H1 (cell line): Measurements from ENCODE around the gene FAM216A. TPM values are rescaled to one million over a fixed set of nuclear protein-coding genes. Genes with fewer than 3 reads are reported as not detected.

Experiments used
- CTCF ChIA-PET: fragments of 300-600 bp; sonication (Branson Sonifier 250); formaldehyde crosslinking; loops from one replicate; lab custom pipeline; 2021; ENCODE audit not compliant: partially characterized antibody; lab: Charles Lee
- POLR2A ChIA-PET: fragments of 300-600 bp; sonication (Branson Sonifier 250); formaldehyde crosslinking; loops from one replicate; lab custom pipeline; 2021; ENCODE audit warnings: inconsistent platforms; ENCODE audit not compliant: partially characterized antibody; lab: Charles Lee
- DNase-seq, 2 experiments: peaks; one replicate each; pipeline versions ENCODE4 v3.0.0 to v3.0.0-alpha.2; 2010 to 2022; ENCODE audit warnings: low spot score in 2 of 2, low read depth in 1 of 2, mixed read lengths in 1 of 2
- FAIRE-seq: peaks from 2 replicates; lab custom pipeline; 2011; peaks lifted over from hg19 to GRCh38; lab: Jason Lieb, UNC
- H2AFZ ChIP-seq: 2 replicates; pipeline ENCODE4 v1.8.1; 2012; ENCODE audit warnings: low read length, inconsistent platforms
- H2AK5ac ChIP-seq: 2 replicates; pipeline ENCODE4 v1.6.1; 2013; ENCODE audit warnings: low read depth, low read length
- H2BK120ac ChIP-seq: replicated peaks from 2 replicates; pipeline ENCODE3; 2013; ENCODE audit warnings: low read depth, low read length, inconsistent platforms
- H2BK12ac ChIP-seq: 2 replicates; pipeline ENCODE4 v1.6.1; 2013; ENCODE audit warnings: low read depth, low read length
- H2BK15ac ChIP-seq: 2 replicates; pipeline ENCODE4 v1.6.1; 2013; ENCODE audit warnings: low read length
- H2BK20ac ChIP-seq: 2 replicates; pipeline ENCODE4 v1.6.1; 2013; ENCODE audit warnings: low read length
- H2BK5ac ChIP-seq: 2 replicates; pipeline ENCODE4 v1.6.1; 2013; ENCODE audit warnings: low read depth, low read length
- H3K14ac ChIP-seq: 2 replicates; pipeline ENCODE4 v1.6.1; 2013; ENCODE audit warnings: inconsistent platforms; ENCODE audit not compliant: insufficient read length
- H3K18ac ChIP-seq: 2 replicates; pipeline ENCODE4 v1.6.1; 2013; ENCODE audit warnings: low read length; ENCODE audit errors: extremely low read depth
- H3K23ac ChIP-seq: 2 replicates; pipeline ENCODE4 v1.6.1; 2013; ENCODE audit warnings: inconsistent platforms; ENCODE audit not compliant: insufficient read length
- H3K23me2 ChIP-seq: 2 replicates; pipeline ENCODE4 v1.6.1; 2013; ENCODE audit warnings: low read depth, low read length
- H3K27ac ChIP-seq: 2 replicates; pipeline ENCODE4 v1.6.1; 2011; ENCODE audit warnings: low read depth, low read length, inconsistent platforms
- H3K27me3 ChIP-seq, 4 experiments: replicated peaks in 1 of 4; 1 replicate in 1 of 4; 2 replicates in 3 of 4; pipeline versions ENCODE4 v1.6.1 to v1.8.1; 2011 to 2013; ENCODE audit warnings: low read length in 3 of 4, mild to moderate bottlenecking in 3 of 4, inconsistent platforms in 2 of 4, mixed read lengths in 2 of 4, moderate library complexity in 1 of 4; ENCODE audit not compliant: control insufficient read depth in 3 of 4, insufficient read depth in 3 of 4; ENCODE audit errors: extremely low read depth in 1 of 4
- H3K36me3 ChIP-seq, 4 experiments: 2 replicates each; pipeline versions ENCODE4 v1.6.1 to v1.8.1; 2011 to 2013; ENCODE audit warnings: mild to moderate bottlenecking in 4 of 4, low read length in 3 of 4, moderate library complexity in 2 of 4, control low read depth in 1 of 4, inconsistent platforms in 1 of 4; ENCODE audit not compliant: insufficient read depth in 4 of 4, control insufficient read depth in 2 of 4
- H3K4ac ChIP-seq: replicated peaks from 2 replicates; pipeline ENCODE3; 2013; ENCODE audit warnings: low read length, low read depth, mixed read lengths, inconsistent platforms; ENCODE audit not compliant: insufficient read length
- H3K4me1 ChIP-seq, 4 experiments: replicated peaks in 1 of 4; 1 replicate in 1 of 4; 2 replicates in 3 of 4; pipeline versions ENCODE4 v1.6.1 to v1.8.1; 2011 to 2013; ENCODE audit warnings: low read length in 3 of 4, inconsistent platforms in 2 of 4, mixed read lengths in 1 of 4; ENCODE audit not compliant: insufficient read depth in 4 of 4, control insufficient read depth in 3 of 4
- H3K4me2 ChIP-seq, 2 experiments: 2 replicates each; pipeline versions ENCODE4 v1.6.1 to v1.8.1; 2011 to 2013; ENCODE audit warnings: low read depth in 2 of 2, low read length in 2 of 2, control low read depth in 1 of 2, inconsistent platforms in 1 of 2, mild to moderate bottlenecking in 1 of 2; ENCODE audit not compliant: insufficient read depth in 1 of 2
- H3K4me3 ChIP-seq, 4 experiments: fragments of 200-600, 300-600 bp in 1 of 4; sonication (generic), shearing (Covaris generic), sonication (Bioruptor Twin) in 1 of 4; 2 replicates each; pipeline versions ENCODE4 v1.5.1 to v1.8.1; 2011 to 2016; ENCODE audit warnings: low read length in 4 of 4, low read depth in 3 of 4, control low read depth in 2 of 4, inconsistent platforms in 2 of 4, mild to moderate bottlenecking in 2 of 4, mixed read lengths in 1 of 4, moderate library complexity in 1 of 4; ENCODE audit not compliant: insufficient read depth in 2 of 4; ENCODE audit errors: extremely low read depth in 1 of 4
- H3K56ac ChIP-seq: replicated peaks from 2 replicates; pipeline ENCODE3; 2013; ENCODE audit warnings: low read depth, mild to moderate bottlenecking, mixed read lengths, low read length, inconsistent platforms; ENCODE audit not compliant: insufficient read length
- H3K79me1 ChIP-seq: 2 replicates; pipeline ENCODE4 v1.6.1; 2013; ENCODE audit warnings: low read depth, low read length, control low read depth
- H3K79me2 ChIP-seq, 2 experiments: 2 replicates each; pipeline versions ENCODE4 v1.6.1 to v1.8.1; 2012 to 2013; ENCODE audit warnings: low read length in 2 of 2, mild to moderate bottlenecking in 2 of 2, inconsistent platforms in 1 of 2; ENCODE audit not compliant: insufficient read depth in 2 of 2, control insufficient read depth in 1 of 2
- H3K9ac ChIP-seq, 4 experiments: replicated peaks in 1 of 4; 1 replicate in 1 of 4; 2 replicates in 3 of 4; pipeline versions ENCODE4 v1.6.1 to v1.8.1; 2011 to 2013; ENCODE audit warnings: low read depth in 3 of 4, low read length in 3 of 4, control low read depth in 2 of 4, mild to moderate bottlenecking in 2 of 4, moderate library complexity in 2 of 4, inconsistent platforms in 1 of 4; ENCODE audit errors: extremely low read depth in 1 of 4
- H3K9me3 ChIP-seq, 2 experiments: 2 replicates each; pipeline versions ENCODE4 v1.6.1 to v1.8.1; 2012 to 2013; ENCODE audit warnings: mild to moderate bottlenecking in 2 of 2, moderate library complexity in 2 of 2, control low read depth in 1 of 2, inconsistent platforms in 1 of 2, low read depth in 1 of 2, low read length in 1 of 2, mixed read lengths in 1 of 2; ENCODE audit not compliant: insufficient read depth in 2 of 2
- H4K20me1 ChIP-seq, 2 experiments: replicated peaks in 1 of 2; 2 replicates each; pipeline versions ENCODE3 to v1.8.1; 2011 to 2013; ENCODE audit warnings: inconsistent platforms in 2 of 2, low read length in 2 of 2, mild to moderate bottlenecking in 1 of 2; ENCODE audit not compliant: insufficient read depth in 2 of 2, control insufficient read depth in 1 of 2
- H4K5ac ChIP-seq: 2 replicates; pipeline ENCODE4 v1.6.1; 2013; ENCODE audit warnings: low read length, low read depth, mixed read lengths, inconsistent platforms; ENCODE audit not compliant: insufficient read length
- H4K8ac ChIP-seq: 2 replicates; pipeline ENCODE4 v1.8.0; 2013; ENCODE audit warnings: mild to moderate bottlenecking, moderate library complexity, low read length, inconsistent platforms; ENCODE audit not compliant: insufficient read depth; ENCODE audit errors: extremely low read depth
- H4K91ac ChIP-seq: replicated peaks from 2 replicates; pipeline ENCODE3; 2013; ENCODE audit warnings: low read length, mixed read lengths, inconsistent platforms; ENCODE audit not compliant: insufficient read length
- ASH2L ChIP-seq: fragments of 200-600, 300-600 bp; sonication (generic); IDR thresholded peaks from one replicate; pipeline ENCODE4 v1.7.1; 2017; ENCODE audit warnings: low read length
- ATF3 ChIP-seq: IDR thresholded peaks from 2 replicates; pipeline ENCODE4 v1.6.1; 2011; ENCODE audit warnings: low read depth, mild to moderate bottlenecking, low read length; ENCODE audit not compliant: insufficient read depth
- CBX8 ChIP-seq: fragments of 300-800, 300-1000 bp; sonication (generic); IDR thresholded peaks from 2 replicates; pipeline ENCODE4 v1.7.1; 2016; ENCODE audit warnings: low read depth, low read length, borderline replicate concordance
- CHD1 ChIP-seq: IDR thresholded peaks from 2 replicates; pipeline ENCODE4 v1.6.1; 2012; ENCODE audit warnings: low read depth, low read length, improper control_type of control experiment
- CTBP2 ChIP-seq: IDR thresholded peaks from 2 replicates; pipeline ENCODE4 v1.7.0; 2011; ENCODE audit warnings: borderline replicate concordance, mild to moderate bottlenecking, moderate library complexity, mixed read lengths, low read length; ENCODE audit not compliant: insufficient read depth, insufficient read length
- HDAC2 ChIP-seq, 2 experiments: fragments of 300-600 bp in 1 of 2; sonication (generic) in 1 of 2; IDR thresholded peaks; 2 replicates each; pipeline ENCODE4 v1.6.1; 2011 to 2012; ENCODE audit warnings: low read depth in 2 of 2, low read length in 2 of 2, mild to moderate bottlenecking in 2 of 2, moderate library complexity in 2 of 2, borderline replicate concordance in 1 of 2, inconsistent platforms in 1 of 2
- NANOG ChIP-seq: IDR thresholded peaks from 2 replicates; pipeline ENCODE4 v1.6.1; 2011; ENCODE audit warnings: low read length, low read depth, mild to moderate bottlenecking, inconsistent platforms; ENCODE audit not compliant: insufficient read depth, poor library complexity, severe bottlenecking
- PHF8 ChIP-seq: fragments of 200-600 bp; sonication (generic); conservative IDR thresholded peaks from 2 replicates; pipeline ENCODE4 v1.7.1; 2012; ENCODE audit warnings: low read depth, mild to moderate bottlenecking, inconsistent platforms, low read length, moderate library complexity
- RFX5 ChIP-seq: IDR thresholded peaks from 2 replicates; pipeline ENCODE4 v1.6.1; 2011; ENCODE audit warnings: low read depth, low read length, improper control_type of control experiment, borderline replicate concordance
- RXRA ChIP-seq: IDR thresholded peaks from 2 replicates; pipeline ENCODE4 v1.6.1; 2011; ENCODE audit warnings: low read depth, mild to moderate bottlenecking, low read length, moderate library complexity; ENCODE audit not compliant: insufficient read depth
- SIX5 ChIP-seq: IDR thresholded peaks from 2 replicates; pipeline ENCODE4 v1.6.1; 2011; ENCODE audit warnings: mild to moderate bottlenecking, low read depth, low read length
- SP1 ChIP-seq: IDR thresholded peaks from 2 replicates; pipeline ENCODE4 v1.6.1; 2011; ENCODE audit warnings: low read depth, low read length
- WGBS, 2 experiments: shearing (Covaris generic) in 1 of 2; methylation state at CpG; one replicate each; pipeline versions ENCODE4 v1.1.6 to v1.1.7; 2013 to 2015; ENCODE audit warnings: low lambda C conversion rate in 2 of 2, mixed read lengths in 2 of 2, inconsistent platforms in 1 of 2, low coverage in 1 of 2, missing lambda C conversion rate in 1 of 2; ENCODE audit not compliant: insufficient replicate concordance in 2 of 2, insufficient coverage in 1 of 2, insufficient read length in 1 of 2; ENCODE audit errors: extremely low coverage in 1 of 2, missing lambda C conversion rate in 1 of 2; 5-methylcytosine and 5-hydroxymethylcytosine counted together
- polyA plus RNA-seq, 7 experiments: library from polyadenylated mRNA; depleted of rRNA in 3 of 7; stranded (reverse) in 5 of 7; unstranded in 2 of 7; fragments of >200 nt in 5 of 7; fragments of 200-250 nt in 2 of 7; gene quantifications; 1 replicate in 5 of 7; 2 replicates in 1 of 7; 4 replicates in 1 of 7; pipeline versions ENCODE4 v1.2.1 to v1.2.3, GENCODE V29; 2011 to 2013; ENCODE audit warnings: missing spikeins in 2 of 7, mixed read lengths in 2 of 7
- total RNA-seq: library from RNA; stranded (reverse); fragmentation: NEBNext Ultra II Directional; extraction: Animal tissue kit (Norgen Biotek cat#: 25700); gene quantifications from 2 replicates; pipeline ENCODE4 v1.2.1, GENCODE V29; 2021

The FAM216A gene
- total and polyA plus RNA-seq, 2 of the 8 experiments (the other 6 are each of a cell fraction or from before 2014, with no cell fraction given): 19.8 to 24.6 TPM

- Histone ChIP-seq H2BK20ac (no peak overlapping the region), H4K20me1 (no peaks in the 10 kb centered on the region), H3K9ac (no peak overlapping the region), H3K79me2 (no peaks in the 10 kb centered on the region), H3K14ac (no peak overlapping the region), H3K23ac (no peak overlapping the region), H2BK15ac (no peak overlapping the region), H2AK5ac (no peak overlapping the region), H3K27me3 (no peaks in the 10 kb centered on the region), H4K5ac (no peak overlapping the region), H2BK5ac (no peak overlapping the region), H3K18ac (no peak overlapping the region), H3K4me2 (no peak overlapping the region), H3K9me3 (no peaks in the 10 kb centered on the region), H3K4me3 (no peak overlapping the region), H3K4ac (no peak overlapping the region), H4K91ac (no peak overlapping the region), H3K79me1 (no peaks in the 10 kb centered on the region), H2BK12ac (no peak overlapping the region), H3K56ac (no peak overlapping the region), H2BK120ac (no peak overlapping the region), H3K23me2 (no peaks in the 10 kb centered on the region), H3K27ac (no peak overlapping the region), H3K4me1 (peaks cover 3 to 5% (median 3%) of the 10 kb centered on the region in 4 experiments; a peak in 4 of 7 replicates), H2AFZ (0 out of 2 replicates have a peak overlapping the region, but pooled peaks have one; percentile 8), H3K36me3 (no peaks in the 10 kb centered on the region), H4K8ac (no peak overlapping the region; the same call in 1 of the 2 replicates)
- 88% methylated on average over 3 of the region's 3 CpGs; no CpG with 5 or more reads in 1 of the 2 experiments for WGBS, 2 experiments
- CTCF ChIA-PET: interaction anchor here (0.6 to 3.1 kb wide), 5 partner anchors 10 to 1011 kb away, joined by 3 to 21 read pairs (median 3); no protein-coding TSS in a partner anchor
- no peak for DNase-seq
- no peak for FAIRE-seq
- POLR2A ChIA-PET: interaction anchor here (1.0 to 1.3 kb wide), 2 partner anchors 10 to 55 kb away, joined by 3 to 5 read pairs; no protein-coding TSS in a partner anchor
- TF ChIP-seq ATF3 (no peak), RFX5 (no peak), CTBP2 (no peak), RXRA (no peak), SIX5 (no peak), PHF8 (no peak), NANOG (no peak), CHD1 (no peak), ASH2L (no peak), HDAC2 (IDR thresholded peaks at IDR 0.05; ENCODE audit: borderline replicate concordance in 1 of 2, low read depth in 2 of 2, low read length in 2 of 2) (no peak), SP1 (no peak), CBX8 (no peak)
Measured at GRCh38 chr12:110421159-110421661, 47.4 kb upstream of the FAM216A start.
